Measurements from ENCODE around the gene CTCF.

The CTCF gene

DNA sequence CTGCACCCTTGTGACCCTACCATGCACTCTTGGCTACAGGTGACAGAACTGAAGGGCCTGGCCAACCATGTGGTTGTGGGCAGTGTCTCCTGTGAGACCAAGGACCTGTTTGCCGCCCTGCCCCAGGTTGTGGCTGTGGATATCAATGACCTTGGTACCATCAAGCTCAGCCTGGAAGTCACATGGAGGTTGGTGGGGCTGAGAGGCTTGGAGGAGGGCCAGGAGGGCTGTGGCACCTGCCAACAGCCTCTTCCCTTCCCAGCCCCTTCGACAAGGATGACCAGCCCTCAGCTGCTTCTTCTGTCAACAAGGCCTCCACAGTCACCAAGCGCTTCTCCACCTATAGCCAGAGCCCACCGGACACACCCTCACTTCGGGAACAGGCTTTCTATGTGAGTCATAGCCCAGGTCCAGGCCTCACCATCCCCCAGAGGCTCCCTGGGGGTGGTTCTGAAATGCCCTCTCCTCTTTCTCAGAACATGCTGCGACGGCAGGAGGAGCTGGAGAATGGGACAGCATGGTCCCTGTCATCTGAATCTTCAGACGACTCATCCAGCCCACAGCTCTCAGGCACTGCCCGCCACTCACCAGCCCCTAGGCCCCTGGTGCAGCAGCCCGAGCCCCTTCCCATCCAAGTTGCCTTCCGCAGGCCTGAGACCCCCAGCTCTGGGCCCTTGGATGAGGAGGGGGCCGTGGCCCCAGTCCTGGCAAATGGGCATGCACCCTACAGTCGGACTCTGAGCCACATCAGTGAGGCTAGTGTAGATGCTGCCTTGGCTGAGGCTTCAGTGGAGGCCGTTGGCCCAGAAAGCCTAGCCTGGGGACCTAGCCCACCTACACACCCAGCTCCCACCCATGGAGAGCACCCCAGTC lies 20.7 kb upstream of the CTCF start:
- peaks cover 72 to 78% of the 10 kb centered on the region in 2 experiments for H3K36me3 ChIP-seq (ENCODE audit: control insufficient read depth in 1 of 2, insufficient read depth in 2 of 2, low read depth in 1 of 2, low read length in 2 of 2)
- H3K9me3 ChIP-seq (ENCODE audit: control insufficient read depth, low read length) = no peaks in the 10 kb centered on the region
- H3K9ac ChIP-seq (ENCODE audit: low read length) = no peak overlapping the region
- no peak overlapping the region for H3K27ac ChIP-seq (ENCODE audit: low read length, poor library complexity, severe bottlenecking)
- H3K27me3 ChIP-seq (ENCODE audit: control insufficient read depth in 1 of 2, insufficient read depth in 1 of 2, low read length in 2 of 2) = no peaks in the 10 kb centered on the region
- H2BK15ac ChIP-seq (ENCODE audit: low read depth, poor library complexity, severe bottlenecking) = no peak overlapping the region
- no peak overlapping the region for H2AK5ac ChIP-seq (ENCODE audit: low read length, severe bottlenecking)
- no peak overlapping the region for H2AFZ ChIP-seq (ENCODE audit: low read depth, low read length)
- H3K4me3 ChIP-seq (ENCODE audit: insufficient read depth in 1 of 2, low read depth in 1 of 2, low read length in 2 of 2) = no peak overlapping the region
- peaks cover 33% of the 10 kb centered on the region for H3K4me1 ChIP-seq (ENCODE audit: control insufficient read depth, insufficient read depth, low read depth, low read length)
- peaks cover 25% of the 10 kb centered on the region for H3K79me1 ChIP-seq (replicated peaks; ENCODE audit: low read length, poor library complexity, severe bottlenecking)
- no peak overlapping the region for H4K8ac ChIP-seq (ENCODE audit: low read length)
- H3K4ac ChIP-seq (ENCODE audit: low read depth in 1 of 2, low read length in 2 of 2) = no peak overlapping the region
- H3K23ac ChIP-seq (ENCODE audit: low read length in 2 of 2) = peak overlapping the region in 1 of 2 experiments; percentile 26
- WGBS = 84% methylated on average over 14 of the region's 14 CpGs
- H2BK120ac ChIP-seq (ENCODE audit: low read depth, low read length) = no peak overlapping the region
- H3K4me2 ChIP-seq (ENCODE audit: low read length, poor library complexity, severe bottlenecking) = no peak overlapping the region
- no peak overlapping the region for H3K14ac ChIP-seq (ENCODE audit: low read length in 2 of 2)
- peak; percentile 34 for DNase-seq
- no peak overlapping the region for H4K91ac ChIP-seq (ENCODE audit: low read length)
- no peak overlapping the region for H3K18ac ChIP-seq (ENCODE audit: low read depth in 1 of 2, low read length in 2 of 2)
- peak overlapping the region in 1 of 2 experiments; percentile 6 for H2BK12ac ChIP-seq (ENCODE audit: low read length in 2 of 2)
- no peak overlapping the region for H2BK5ac ChIP-seq (ENCODE audit: low read depth, low read length, poor library complexity, severe bottlenecking)

DNA sequence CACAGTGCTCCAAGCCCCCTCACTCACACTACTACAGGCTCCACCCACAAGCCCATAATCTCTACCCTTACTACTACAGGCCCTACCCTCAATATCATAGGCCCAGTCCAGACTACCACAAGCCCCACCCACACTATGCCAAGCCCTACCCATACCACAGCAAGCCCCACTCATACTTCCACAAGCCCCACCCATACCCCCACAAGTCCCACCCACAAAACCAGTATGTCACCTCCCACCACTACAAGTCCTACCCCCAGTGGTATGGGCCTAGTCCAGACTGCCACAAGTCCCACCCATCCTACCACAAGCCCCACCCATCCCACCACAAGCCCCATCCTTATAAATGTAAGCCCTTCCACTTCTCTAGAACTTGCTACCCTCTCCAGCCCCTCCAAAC lies 19.9 kb upstream of the CTCF start:
- no peak overlapping the region for H3K18ac ChIP-seq (ENCODE audit: low read depth in 1 of 2, low read length in 2 of 2)
- no peak overlapping the region for H2BK12ac ChIP-seq (ENCODE audit: low read length in 2 of 2)
- H3K4me1 ChIP-seq (ENCODE audit: control insufficient read depth, insufficient read depth, low read depth, low read length) = peaks cover 35% of the 10 kb centered on the region
- H2AFZ ChIP-seq (ENCODE audit: low read depth, low read length) = no peak overlapping the region
- H2BK120ac ChIP-seq (ENCODE audit: low read depth, low read length) = no peak overlapping the region
- H2AK5ac ChIP-seq (ENCODE audit: low read length, severe bottlenecking) = no peak overlapping the region
- peak; percentile 78 for DNase-seq
- H3K27me3 ChIP-seq (ENCODE audit: control insufficient read depth in 1 of 2, insufficient read depth in 1 of 2, low read length in 2 of 2) = no peaks in the 10 kb centered on the region
- H3K27ac ChIP-seq (ENCODE audit: low read length, poor library complexity, severe bottlenecking) = no peak overlapping the region
- no peak overlapping the region for H4K8ac ChIP-seq (ENCODE audit: low read length)
- no peaks in the 10 kb centered on the region for H3K9me3 ChIP-seq (ENCODE audit: control insufficient read depth, low read length)
- H4K91ac ChIP-seq (ENCODE audit: low read length) = no peak overlapping the region
- peaks cover 79 to 84% of the 10 kb centered on the region in 2 experiments for H3K36me3 ChIP-seq (ENCODE audit: control insufficient read depth in 1 of 2, insufficient read depth in 2 of 2, low read depth in 1 of 2, low read length in 2 of 2)
- no peak overlapping the region for H3K23ac ChIP-seq (ENCODE audit: low read length in 2 of 2)
- no peak overlapping the region for H3K4me3 ChIP-seq (ENCODE audit: insufficient read depth in 1 of 2, low read depth in 1 of 2, low read length in 2 of 2)
- H3K4ac ChIP-seq (ENCODE audit: low read depth in 1 of 2, low read length in 2 of 2) = no peak overlapping the region
- H3K9ac ChIP-seq (ENCODE audit: low read length) = no peak overlapping the region
- H2BK5ac ChIP-seq (ENCODE audit: low read depth, low read length, poor library complexity, severe bottlenecking) = no peak overlapping the region
- H2BK15ac ChIP-seq (ENCODE audit: low read depth, poor library complexity, severe bottlenecking) = no peak overlapping the region
- H3K79me1 ChIP-seq (replicated peaks; ENCODE audit: low read length, poor library complexity, severe bottlenecking) = peaks cover 23% of the 10 kb centered on the region
- H3K4me2 ChIP-seq (ENCODE audit: low read length, poor library complexity, severe bottlenecking) = no peak overlapping the region
- no peak overlapping the region for H3K14ac ChIP-seq (ENCODE audit: low read length in 2 of 2)

DNA sequence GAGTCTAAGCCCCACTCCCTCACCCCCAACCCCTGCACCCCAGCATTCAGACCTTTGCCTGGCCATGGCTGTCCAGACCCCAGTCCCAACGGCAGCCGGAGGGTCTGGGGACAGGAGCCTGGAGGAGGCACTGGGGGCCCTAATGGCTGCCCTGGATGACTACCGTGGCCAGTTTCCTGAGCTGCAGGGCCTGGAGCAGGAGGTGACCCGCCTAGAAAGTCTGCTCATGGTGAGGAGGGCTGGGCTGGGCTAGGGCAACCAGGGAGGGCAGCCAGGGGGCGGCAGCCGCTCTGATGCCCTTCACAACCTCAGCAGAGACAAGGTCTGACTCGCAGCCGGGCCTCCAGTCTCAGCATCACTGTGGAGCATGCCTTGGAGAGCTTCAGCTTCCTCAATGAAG lies 19.3 kb upstream of the CTCF start:
- H2BK12ac ChIP-seq (ENCODE audit: low read length in 2 of 2) = no peak overlapping the region
- H3K4me2 ChIP-seq (ENCODE audit: low read length, poor library complexity, severe bottlenecking) = no peak overlapping the region
- DNase-seq = no peak
- H4K8ac ChIP-seq (ENCODE audit: low read length) = no peak overlapping the region
- no peak overlapping the region for H2BK120ac ChIP-seq (ENCODE audit: low read depth, low read length)
- peaks cover 24% of the 10 kb centered on the region for H3K79me1 ChIP-seq (replicated peaks; ENCODE audit: low read length, poor library complexity, severe bottlenecking)
- peaks cover 84 to 90% of the 10 kb centered on the region in 2 experiments for H3K36me3 ChIP-seq (ENCODE audit: control insufficient read depth in 1 of 2, insufficient read depth in 2 of 2, low read depth in 1 of 2, low read length in 2 of 2)
- H3K9ac ChIP-seq (ENCODE audit: low read length) = no peak overlapping the region
- no peak overlapping the region for H4K91ac ChIP-seq (ENCODE audit: low read length)
- no peak overlapping the region for H2BK5ac ChIP-seq (ENCODE audit: low read depth, low read length, poor library complexity, severe bottlenecking)
- H2BK15ac ChIP-seq (ENCODE audit: low read depth, poor library complexity, severe bottlenecking) = no peak overlapping the region
- H3K14ac ChIP-seq (ENCODE audit: low read length in 2 of 2) = no peak overlapping the region
- no peak overlapping the region for H3K18ac ChIP-seq (ENCODE audit: low read depth in 1 of 2, low read length in 2 of 2)
- no peak overlapping the region for H3K27ac ChIP-seq (ENCODE audit: low read length, poor library complexity, severe bottlenecking)
- no peak overlapping the region for H2AFZ ChIP-seq (ENCODE audit: low read depth, low read length)
- no peak overlapping the region for H3K23ac ChIP-seq (ENCODE audit: low read length in 2 of 2)
- H3K4me3 ChIP-seq (ENCODE audit: insufficient read depth in 1 of 2, low read depth in 1 of 2, low read length in 2 of 2) = no peak overlapping the region
- no peaks in the 10 kb centered on the region for H3K27me3 ChIP-seq (ENCODE audit: control insufficient read depth in 1 of 2, insufficient read depth in 1 of 2, low read length in 2 of 2)
- no peak overlapping the region for H3K4ac ChIP-seq (ENCODE audit: low read depth in 1 of 2, low read length in 2 of 2)
- 95% methylated on average over 8 of the region's 8 CpGs for WGBS
- peaks cover 38% of the 10 kb centered on the region for H3K4me1 ChIP-seq (ENCODE audit: control insufficient read depth, insufficient read depth, low read depth, low read length)
- H2AK5ac ChIP-seq (ENCODE audit: low read length, severe bottlenecking) = no peak overlapping the region
- no peaks in the 10 kb centered on the region for H3K9me3 ChIP-seq (ENCODE audit: control insufficient read depth, low read length)

DNA sequence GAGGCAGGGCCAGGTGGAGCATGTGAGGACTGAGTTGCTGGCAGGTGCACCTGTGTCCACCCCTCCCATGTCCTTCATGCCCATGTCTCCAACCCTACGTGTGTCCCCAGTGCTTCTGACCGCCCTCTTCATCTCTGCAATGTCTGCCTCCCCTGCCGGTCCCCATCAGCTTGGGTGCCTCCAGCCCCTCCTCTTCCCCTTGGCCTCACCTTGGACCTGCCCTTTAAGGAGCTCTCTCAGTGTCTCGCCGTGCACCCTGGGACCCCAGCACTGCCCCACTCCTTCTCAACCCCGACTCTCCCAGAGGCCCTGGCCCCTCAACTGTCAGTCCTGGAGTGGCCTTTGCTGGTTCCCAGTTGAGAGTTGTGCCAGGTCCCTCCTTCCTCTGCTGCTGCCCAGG lies 18.7 kb upstream of the CTCF start:
- no peak overlapping the region for H3K4me3 ChIP-seq (ENCODE audit: insufficient read depth in 1 of 2, low read depth in 1 of 2, low read length in 2 of 2)
- H3K4me1 ChIP-seq (ENCODE audit: control insufficient read depth, insufficient read depth, low read depth, low read length) = peaks cover 35% of the 10 kb centered on the region
- H2AFZ ChIP-seq (ENCODE audit: low read depth, low read length) = no peak overlapping the region
- no peak overlapping the region for H2BK12ac ChIP-seq (ENCODE audit: low read length in 2 of 2)
- no peaks in the 10 kb centered on the region for H3K27me3 ChIP-seq (ENCODE audit: control insufficient read depth in 1 of 2, insufficient read depth in 1 of 2, low read length in 2 of 2)
- H3K79me1 ChIP-seq (replicated peaks; ENCODE audit: low read length, poor library complexity, severe bottlenecking) = peaks cover 22% of the 10 kb centered on the region
- no peak overlapping the region for H4K91ac ChIP-seq (ENCODE audit: low read length)
- no peak overlapping the region for H3K23ac ChIP-seq (ENCODE audit: low read length in 2 of 2)
- no peak overlapping the region for H4K8ac ChIP-seq (ENCODE audit: low read length)
- H3K4ac ChIP-seq (ENCODE audit: low read depth in 1 of 2, low read length in 2 of 2) = no peak overlapping the region
- H3K18ac ChIP-seq (ENCODE audit: low read depth in 1 of 2, low read length in 2 of 2) = no peak overlapping the region
- no peak for DNase-seq
- no peak overlapping the region for H2BK120ac ChIP-seq (ENCODE audit: low read depth, low read length)
- H3K36me3 ChIP-seq (ENCODE audit: control insufficient read depth in 1 of 2, insufficient read depth in 2 of 2, low read depth in 1 of 2, low read length in 2 of 2) = peaks cover 88 to 93% of the 10 kb centered on the region in 2 experiments
- no peaks in the 10 kb centered on the region for H3K9me3 ChIP-seq (ENCODE audit: control insufficient read depth, low read length)
- no peak overlapping the region for H3K9ac ChIP-seq (ENCODE audit: low read length)
- H3K14ac ChIP-seq (ENCODE audit: low read length in 2 of 2) = no peak overlapping the region
- no peak overlapping the region for H2BK5ac ChIP-seq (ENCODE audit: low read depth, low read length, poor library complexity, severe bottlenecking)
- no peak overlapping the region for H3K27ac ChIP-seq (ENCODE audit: low read length, poor library complexity, severe bottlenecking)
- no peak overlapping the region for H2BK15ac ChIP-seq (ENCODE audit: low read depth, poor library complexity, severe bottlenecking)
- 97% methylated on average over 6 of the region's 6 CpGs for WGBS
- no peak overlapping the region for H2AK5ac ChIP-seq (ENCODE audit: low read length, severe bottlenecking)
- H3K4me2 ChIP-seq (ENCODE audit: low read length, poor library complexity, severe bottlenecking) = no peak overlapping the region

All from mesenchymal stem cell (in vitro differentiated cells and primary cell).